HG02870 (cell line): ENCODE measurements around the gene ALG1.
"Not testable (repeated sequence)": the region's sequence is repeated elsewhere in the genome, so short reads cannot be mapped to it uniquely, and the experiment has no call there.

Experiments
- ATAC-seq: cut with Tn5 transposase; IDR thresholded peaks from one replicate; pipeline ENCODE4 v1.9.1; 2021; ENCODE audit warnings: mild to moderate bottlenecking, moderate library complexity; ENCODE audit not compliant: unreplicated experiment

ALG1 gene

GRCh38 chr16:5097061-5097469 is 25.4 kb downstream of the ALG1 start:
- not testable (repeated sequence) for ATAC-seq

DNA sequence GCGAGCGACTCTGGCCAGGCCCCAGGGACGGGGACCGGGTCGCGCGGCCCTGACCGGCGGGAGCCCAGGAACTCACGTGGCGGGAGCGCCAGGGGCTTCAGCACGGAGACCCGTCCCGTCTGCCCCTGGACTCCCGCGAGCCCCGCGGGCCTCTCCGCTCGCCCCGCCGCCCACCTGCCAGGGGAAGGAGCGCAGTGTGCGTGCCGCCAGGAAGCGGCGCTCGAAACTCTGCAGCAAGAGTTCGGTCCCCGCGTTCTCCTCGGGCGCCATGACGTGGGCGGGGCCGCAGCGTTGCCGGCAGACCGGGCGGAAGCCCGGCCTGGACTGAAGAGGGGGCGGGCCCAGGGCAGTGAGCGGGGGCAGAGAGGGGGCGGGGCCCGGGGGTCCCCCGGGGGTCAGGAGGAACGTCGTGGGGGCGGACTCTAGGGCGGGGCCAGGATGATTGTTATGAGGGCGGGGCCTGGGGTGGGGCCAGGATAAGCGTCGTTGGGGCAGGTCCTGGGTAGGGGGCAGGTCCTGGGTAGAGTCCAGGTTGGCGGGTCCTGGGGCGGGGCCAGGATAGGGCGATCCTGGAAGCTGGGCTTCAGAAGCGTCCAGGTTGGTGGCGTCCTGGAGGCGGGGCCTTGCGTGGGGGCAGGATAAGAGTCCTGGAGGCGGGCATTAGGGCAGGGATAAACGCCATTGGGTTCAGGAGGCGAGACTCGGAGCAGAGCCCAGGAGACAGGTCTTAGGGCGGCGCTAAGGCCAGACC is 26.0 kb downstream of the ALG1 start, which contains the start of gene EEF2KMT:
EEF2KMT (minus strand) TSS at position 326 of the 751 bp plus-strand sequence; CDS start at position 270, 56 bp downstream.
- peak; percentile 95 for ATAC-seq

GRCh38 chr16:5098221-5099159 is 26.8 kb downstream of the ALG1 start:
- not testable (repeated sequence) for ATAC-seq

DNA sequence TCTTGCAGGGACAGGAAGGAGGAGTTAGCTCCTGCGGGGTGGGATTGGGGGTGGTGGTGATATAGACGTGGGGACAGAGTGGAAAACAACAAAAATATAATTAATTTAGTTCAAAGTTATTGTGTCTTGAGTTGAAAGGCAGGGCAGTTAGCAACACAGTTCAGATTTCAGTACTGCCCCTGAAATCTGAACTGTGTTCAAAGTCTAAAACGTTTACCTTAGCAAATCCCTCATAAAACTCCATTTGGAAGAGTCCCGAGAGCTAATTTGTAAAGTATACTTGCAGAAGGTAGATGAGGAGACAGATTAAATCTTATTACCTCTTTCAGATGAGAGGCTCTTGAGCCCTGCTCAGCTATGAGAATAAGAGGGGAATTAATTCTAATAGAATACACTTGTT is 27.5 kb downstream of the ALG1 start:
- ATAC-seq, result not testable (repeated sequence)

DNA sequence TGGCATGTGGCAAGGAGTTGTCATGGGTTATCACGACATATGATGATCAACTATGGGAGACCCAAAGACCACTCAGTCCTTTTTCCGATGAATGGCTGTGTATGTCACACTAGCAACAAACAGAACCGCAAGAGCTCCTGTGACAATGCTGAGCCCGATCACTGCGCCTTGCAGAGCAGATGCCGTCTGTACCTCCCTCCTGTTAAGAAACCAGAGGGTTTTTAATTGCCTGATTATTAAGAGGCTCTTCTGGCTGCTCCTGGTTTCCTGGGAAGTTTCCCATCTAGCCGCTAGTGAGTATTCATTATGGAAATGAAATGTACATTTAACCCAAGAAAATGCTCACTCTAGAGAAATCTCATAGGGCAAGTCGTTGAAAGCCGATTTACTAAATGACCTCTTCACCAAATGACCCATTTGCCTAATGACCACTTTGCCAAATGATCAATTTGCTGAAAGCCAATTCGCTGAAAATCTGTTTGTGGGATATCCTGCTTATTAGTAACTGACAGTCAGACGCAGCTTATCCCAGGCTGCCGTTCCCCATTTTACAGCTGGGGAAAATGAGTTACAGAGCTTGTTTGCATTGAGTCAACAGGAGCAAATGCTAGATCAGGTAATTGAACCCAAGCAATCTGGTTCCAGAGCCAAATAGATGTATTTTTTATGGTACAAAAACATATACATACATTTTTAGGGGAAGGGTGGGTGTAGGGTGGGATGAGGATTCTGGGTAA is 31.8 kb downstream of the ALG1 start:
- not testable (repeated sequence) for ATAC-seq

DNA sequence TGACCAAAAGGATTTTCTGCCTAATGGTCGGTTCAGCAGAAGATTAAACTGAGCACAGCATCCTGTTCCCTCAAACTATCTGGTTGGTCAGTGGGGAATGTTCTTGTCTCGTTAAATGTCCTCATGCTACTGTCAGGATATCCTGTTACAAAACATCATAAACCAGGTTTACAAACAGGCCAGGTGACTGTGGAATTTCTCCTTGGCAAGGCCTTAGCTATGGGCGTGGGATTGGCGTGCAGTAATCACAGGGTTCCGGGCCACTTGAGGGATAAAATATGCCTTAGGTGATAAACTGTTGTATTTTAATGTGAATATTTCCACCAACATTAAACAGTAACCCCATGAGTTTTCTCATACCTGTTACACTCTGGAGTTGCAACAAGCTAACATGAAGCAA is 33.4 kb downstream of the ALG1 start:
- ATAC-seq, result not testable (repeated sequence)

GRCh38 chr16:5108505-5109158 is 37.0 kb downstream of the ALG1 start:
- ATAC-seq, result no peak

GRCh38 chr16:5110933-5111332 is 39.3 kb downstream of the ALG1 start:
- ATAC-seq, result not testable (repeated sequence)

GRCh38 chr16:5116780-5117295 is 45.2 kb downstream of the ALG1 start:
- not testable (repeated sequence) for ATAC-seq

DNA sequence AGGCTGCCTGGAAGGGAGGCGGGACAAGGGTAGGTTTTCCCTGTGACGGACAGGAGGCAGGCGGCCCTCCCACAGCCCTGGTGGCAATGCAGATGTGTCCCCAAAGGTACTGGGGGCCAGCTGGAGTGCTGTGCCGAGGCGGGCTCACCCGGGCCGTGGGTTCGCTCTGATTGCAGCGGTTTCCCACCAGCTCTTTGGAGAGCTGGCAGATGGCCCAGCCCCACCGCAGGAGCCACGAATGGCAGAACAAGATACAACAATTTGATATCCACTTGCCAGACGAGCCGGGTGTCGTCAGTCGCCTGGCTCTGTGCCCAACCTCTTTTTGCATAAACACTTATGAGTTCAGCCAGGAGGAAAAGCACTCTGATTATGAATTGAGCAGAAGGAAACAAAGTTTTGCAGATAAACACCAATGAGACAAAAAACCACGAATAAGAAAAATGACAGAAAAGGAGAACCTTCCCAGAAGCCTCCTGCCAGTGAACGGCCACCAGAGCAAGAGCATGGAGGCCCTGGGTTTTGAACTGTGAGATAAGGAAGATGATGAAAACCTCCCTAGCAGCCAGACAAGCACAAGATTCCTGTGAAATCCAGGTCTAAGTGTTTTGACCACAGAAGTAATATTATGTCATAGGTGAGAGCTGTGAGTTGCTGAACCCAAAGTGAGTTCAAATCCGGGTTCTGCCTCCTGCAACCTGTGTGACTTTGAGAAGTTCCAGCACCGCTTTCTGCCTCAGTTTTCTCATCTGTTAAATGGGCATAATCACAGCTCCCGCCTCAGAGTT is 45.9 kb downstream of the ALG1 start:
- not testable (repeated sequence) for ATAC-seq

GRCh38 chr16:5131467-5132004 is 59.9 kb downstream of the ALG1 start:
- not testable (repeated sequence) for ATAC-seq

GRCh38 chr16:5132915-5133600 is 61.4 kb downstream of the ALG1 start:
- ATAC-seq, result not testable (repeated sequence)

- not testable (repeated sequence) for ATAC-seq
These were observed 63.3 kb downstream of the ALG1 start for GRCh38 chr16:5134739-5135452.
